Measurements from ENCODE around the gene VSTM2B.

- TF ChIP-seq CTCF (conservative IDR thresholded peaks at IDR 0.05; ENCODE audit: low read depth, low read length) (no peak), EZH2 (IDR thresholded peaks at IDR 0.05; ENCODE audit: borderline replicate concordance, low read depth, low read length, poor library complexity, severe bottlenecking) (no peak)
Measured at GRCh38 chr19:29590278-29590677, 64.5 kb downstream of the VSTM2B start.
